Measurements from ENCODE around the gene NBR1.
"Not testable (repeated sequence)": the region's sequence is repeated elsewhere in the genome, so short reads cannot be mapped to it uniquely, and the experiment has no call there.

GRCh38 chr17:43127333-43127876, 43.6 kb upstream of the NBR1 start:
- TF ChIP-seq PRDM4, ZNF449, ZNF488, CTCF (tag by site-specific recombination; IDR thresholded peaks at IDR 0.05): not testable (repeated sequence)

Data from HEK293 (cell line).